Esophagus (tissue), 2 donors: ENCODE data around the gene SRGN. TPM values are rescaled to one million over a fixed set of nuclear protein-coding genes. Genes with fewer than 3 reads are reported as not detected.
"Not testable (repeated sequence)": the region's sequence is repeated elsewhere in the genome, so short reads cannot be mapped to it uniquely, and the experiment has no call there.

Experiments used
- H3K27ac ChIP-seq, 2 donors: one replicate each; pipeline ENCODE4 v1.5.1; 2013; ENCODE audit warnings: low read depth in 2 of 2, mild to moderate bottlenecking in 2 of 2, inconsistent platforms in 1 of 2, low read length in 1 of 2, moderate library complexity in 1 of 2
- H3K27me3 ChIP-seq, 2 donors: one replicate each; pipeline ENCODE4 v1.6.1; 2013; ENCODE audit warnings: low read length in 2 of 2, control low read depth in 1 of 2, mild to moderate bottlenecking in 1 of 2; ENCODE audit not compliant: insufficient read depth in 2 of 2, control insufficient read depth in 1 of 2
- H3K36me3 ChIP-seq, 2 donors: one replicate each; pipeline ENCODE4 v1.6.1; 2013; ENCODE audit warnings: low read length in 1 of 2; ENCODE audit not compliant: control insufficient read depth in 2 of 2, insufficient read depth in 2 of 2
- H3K4me1 ChIP-seq, 2 donors: one replicate each; pipeline ENCODE4 v1.6.1; 2013; ENCODE audit warnings: low read length in 1 of 2; ENCODE audit not compliant: control insufficient read depth in 2 of 2, insufficient read depth in 2 of 2
- H3K4me3 ChIP-seq, 2 donors: one replicate each; pipeline ENCODE4 v1.5.1; 2013; ENCODE audit warnings: low read length in 2 of 2, mild to moderate bottlenecking in 2 of 2, low read depth in 1 of 2, moderate library complexity in 1 of 2
- H3K9me3 ChIP-seq, 2 donors: one replicate each; pipeline ENCODE4 v1.6.1; 2013; ENCODE audit warnings: mild to moderate bottlenecking in 2 of 2, low read depth in 1 of 2, low read length in 1 of 2, moderate library complexity in 1 of 2; ENCODE audit not compliant: control insufficient read depth in 2 of 2, insufficient read depth in 1 of 2
- WGBS, 2 donors: extraction: QIAGEN DNeasy Blood & Tissue Kit; methylation state at CpG; one replicate each; pipeline ENCODE4 v1.1.7; 2013; 5-methylcytosine and 5-hydroxymethylcytosine counted together
- polyA plus RNA-seq, 2 donors: library from polyadenylated mRNA; stranded (reverse); fragments of 200-250 nt; gene quantifications; one replicate each; pipeline ENCODE4 v1.2.3, GENCODE V29; 2013
- donor health status: healthy with polysubstance abuse.
- donor health status: Bipolar disorder and iron deficiency.

Gene SRGN, protein sequence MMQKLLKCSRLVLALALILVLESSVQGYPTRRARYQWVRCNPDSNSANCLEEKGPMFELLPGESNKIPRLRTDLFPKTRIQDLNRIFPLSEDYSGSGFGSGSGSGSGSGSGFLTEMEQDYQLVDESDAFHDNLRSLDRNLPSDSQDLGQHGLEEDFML
- 10 to 100 TPM in 1 of 2 donors, 1 to 10 TPM in 1; 7.3 to 14.9 TPM for polyA plus RNA-seq

DNA sequence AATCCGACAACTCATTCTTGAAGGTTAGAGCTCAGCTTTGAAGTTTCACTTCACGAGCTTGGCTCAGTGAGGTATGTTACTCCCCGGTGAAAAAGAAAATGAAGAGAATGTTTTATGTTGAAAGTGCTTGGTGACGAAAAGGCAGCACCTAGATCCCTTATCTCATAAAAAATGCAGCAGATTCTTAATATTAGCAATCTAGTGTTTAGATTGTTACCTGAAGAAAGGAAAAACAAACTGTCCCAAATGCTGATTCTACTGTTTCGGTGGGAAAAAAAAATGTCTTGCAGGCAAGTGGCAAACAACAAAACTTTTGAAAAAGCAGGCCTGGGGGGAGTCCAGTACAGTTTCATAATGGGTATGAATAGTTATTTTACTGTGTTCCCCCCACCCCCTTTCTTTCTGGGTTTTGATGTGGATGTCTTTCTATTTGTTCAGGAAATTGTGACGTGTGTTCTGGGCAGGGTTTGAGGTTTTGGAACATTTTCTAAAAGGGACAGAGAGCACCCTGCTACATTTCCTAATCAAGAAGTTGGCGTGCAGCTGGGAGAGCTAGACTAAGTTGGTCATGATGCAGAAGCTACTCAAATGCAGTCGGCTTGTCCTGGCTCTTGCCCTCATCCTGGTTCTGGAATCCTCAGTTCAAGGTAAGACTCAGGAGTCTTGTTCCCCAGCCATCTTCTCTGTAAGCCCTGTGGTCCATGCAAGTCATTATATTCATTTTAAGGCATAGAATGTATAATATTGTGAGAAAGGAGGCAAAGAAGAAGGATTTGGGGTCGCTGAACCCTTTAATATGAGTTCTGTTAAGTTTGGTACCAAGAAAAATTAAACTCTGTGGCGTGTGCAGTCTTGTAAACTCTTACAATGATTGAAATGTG lies at the start of gene SRGN:
Gene SRGN (plus strand): TSS at position 514 of the 881 bp plus-strand sequence. CDS start 55 bp downstream, at position 569.
- Histone ChIP-seq H3K4me1 (no peaks in the 10 kb centered on the region), H3K27ac (peak within 1 kb of the TSS; percentile 78 to 87), H3K27me3 (no peaks in the 10 kb centered on the region), H3K9me3 (no peaks in the 10 kb centered on the region), H3K4me3 (peak within 1 kb of the TSS; percentile 37 to 51), H3K36me3 (no peaks in the 10 kb centered on the region)
- WGBS, 2 donors, result 46 to 49% methylated on average over 10 of the region's 10 CpGs

DNA sequence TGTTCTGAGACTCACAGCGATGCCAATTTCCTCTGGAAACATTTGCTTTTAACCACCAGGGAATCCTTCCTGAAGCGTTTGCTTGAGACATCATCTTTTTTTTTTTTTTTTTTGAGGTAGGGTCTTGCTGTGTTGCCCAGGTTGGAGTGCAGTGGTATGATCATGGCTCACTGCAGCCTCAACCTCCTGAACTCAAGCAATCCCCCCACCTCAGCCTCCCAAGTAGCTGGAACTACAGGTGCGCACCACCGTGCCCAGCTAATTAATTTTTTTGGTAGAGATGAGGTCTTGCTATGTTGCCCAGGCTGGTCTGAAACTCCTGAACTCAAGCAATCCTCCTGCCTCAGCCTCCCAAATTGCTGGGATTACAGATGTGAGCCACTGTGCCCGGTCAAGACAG lies 47.0 kb upstream of the SRGN start:
- 73 to 74% methylated on average over 5 of the region's 5 CpGs for WGBS, 2 donors

DNA sequence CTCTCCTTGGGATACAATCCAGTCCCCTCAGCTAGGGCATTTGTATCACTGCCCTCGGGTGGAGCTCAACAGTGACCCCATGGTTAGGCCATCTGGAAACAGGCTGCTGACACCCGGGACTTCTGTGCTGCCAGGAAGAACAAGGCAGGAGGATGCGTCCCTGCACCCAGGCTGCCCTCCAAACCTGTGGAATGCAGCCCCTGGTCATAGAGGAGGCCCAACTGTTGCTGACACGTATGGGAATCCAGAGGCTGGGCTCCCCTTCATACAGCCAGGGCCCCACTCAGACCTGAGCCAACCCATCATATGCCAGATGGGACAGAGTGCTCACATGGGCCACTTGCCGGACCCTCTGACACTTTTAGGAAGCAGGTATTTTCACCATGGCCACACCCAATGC lies 45.5 kb upstream of the SRGN start:
- Histone ChIP-seq H3K4me3 (no peak overlapping the region), H3K27me3 (no peaks in the 10 kb centered on the region), H3K27ac (no peak overlapping the region), H3K36me3 (no peaks in the 10 kb centered on the region), H3K4me1 (peaks cover 0 to 6% of the 10 kb centered on the region in 2 donors), H3K9me3 (no peaks in the 10 kb centered on the region)
- WGBS, 2 donors, result 79 to 81% methylated on average over 5 of the region's 5 CpGs

More for the DNA sequence above, 47.0 kb upstream of the SRGN start:
- H3K9me3 ChIP-seq, H3K4me3 ChIP-seq, H3K4me1 ChIP-seq, H3K36me3 ChIP-seq, H3K27ac ChIP-seq, H3K27me3 ChIP-seq: not testable (repeated sequence)

DNA sequence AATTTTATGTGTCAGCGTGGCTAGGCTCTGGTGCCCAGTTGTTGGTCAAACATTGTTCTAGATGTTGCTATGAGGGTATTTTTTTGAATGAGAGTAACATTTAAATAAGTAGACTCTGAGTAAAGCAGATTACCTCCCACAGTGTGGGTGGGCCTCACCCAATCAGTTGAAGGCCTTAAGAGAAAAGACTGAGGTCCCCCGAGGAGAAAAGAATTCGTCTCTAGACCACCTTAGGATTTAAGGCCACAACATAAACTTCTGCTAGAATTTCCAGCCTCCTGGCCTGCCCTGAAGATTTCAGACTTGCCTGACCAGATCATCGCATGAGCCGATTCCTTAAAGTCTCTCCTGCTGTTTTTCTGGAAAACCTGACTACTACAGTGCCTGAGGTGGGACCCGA lies 45.1 kb upstream of the SRGN start:
- H3K27ac ChIP-seq, result no peak overlapping the region
- no peaks in the 10 kb centered on the region for H3K36me3 ChIP-seq
- WGBS, 2 donors, result 94 to 95% methylated on average over 6 of the region's 6 CpGs
- H3K4me1 ChIP-seq, result peaks cover 0 to 6% of the 10 kb centered on the region in 2 donors
- no peak overlapping the region for H3K4me3 ChIP-seq
- H3K27me3 ChIP-seq, result no peaks in the 10 kb centered on the region
- H3K9me3 ChIP-seq, result no peaks in the 10 kb centered on the region

DNA sequence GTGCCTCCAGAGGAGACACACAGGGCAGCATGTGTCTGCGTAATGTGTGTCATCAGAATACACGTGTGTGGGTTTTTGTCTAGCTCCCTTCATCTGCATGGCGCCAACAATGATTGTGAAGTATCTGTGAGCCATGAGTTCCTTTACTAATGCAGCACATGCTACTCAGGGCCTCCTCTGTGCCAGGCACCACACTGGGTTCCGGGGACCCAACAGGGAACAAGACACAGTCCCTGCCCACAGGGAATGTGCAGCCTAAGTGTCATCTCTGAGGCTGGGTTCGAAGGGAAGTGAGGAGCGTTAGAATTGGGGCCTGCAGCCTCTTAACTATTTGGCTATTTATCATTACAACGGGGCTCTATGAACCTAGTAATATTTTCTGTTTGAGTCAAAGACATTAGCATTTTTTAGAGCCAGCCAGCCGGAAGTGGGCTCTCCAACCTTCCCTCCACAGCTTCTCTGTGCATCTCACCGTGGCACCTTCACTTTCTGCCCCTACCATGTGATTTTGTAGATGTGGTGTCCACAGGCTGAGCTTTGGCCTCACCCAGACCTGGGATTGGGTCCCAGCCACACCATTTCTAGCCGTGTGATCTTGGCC lies 43.9 kb upstream of the SRGN start:
- Histone ChIP-seq H3K9me3 (no peaks in the 10 kb centered on the region), H3K36me3 (no peaks in the 10 kb centered on the region), H3K27me3 (no peaks in the 10 kb centered on the region), H3K27ac (peak overlapping the region in 1 of 2 donors; percentile 61), H3K4me3 (no peak overlapping the region), H3K4me1 (peaks cover 0 to 6% of the 10 kb centered on the region in 2 donors)
- WGBS, 2 donors, result 74 to 76% methylated on average over 10 of the region's 10 CpGs

DNA sequence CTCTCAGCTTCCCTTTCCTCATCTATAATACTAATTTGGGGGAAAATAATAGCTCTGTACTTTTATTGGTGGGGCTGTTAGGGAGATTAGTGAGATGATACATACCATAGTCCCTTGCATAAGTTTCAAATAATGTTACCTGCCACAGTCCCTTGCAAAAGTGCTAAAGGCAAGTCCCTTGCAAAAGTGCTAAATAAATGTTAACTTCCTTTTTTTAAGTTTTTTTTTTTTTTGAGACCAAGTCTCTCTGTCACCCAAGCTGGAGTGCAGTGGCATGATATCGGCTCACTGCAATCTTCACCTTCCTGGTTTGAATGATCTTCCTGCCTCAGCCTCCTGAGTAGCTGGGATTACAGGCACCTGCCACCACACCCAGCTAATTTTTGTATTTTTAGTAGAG lies 43.4 kb upstream of the SRGN start:
- Histone ChIP-seq H3K36me3 (no peaks in the 10 kb centered on the region), H3K27ac (peak overlapping the region in 1 of 2 donors; percentile 61), H3K4me3 (no peak overlapping the region), H3K9me3 (no peaks in the 10 kb centered on the region), H3K4me1 (peaks cover 0 to 6% of the 10 kb centered on the region in 2 donors), H3K27me3 (no peaks in the 10 kb centered on the region)
- WGBS, 2 donors, result 74 to 85% methylated on average over 1 of the region's 1 CpG

DNA sequence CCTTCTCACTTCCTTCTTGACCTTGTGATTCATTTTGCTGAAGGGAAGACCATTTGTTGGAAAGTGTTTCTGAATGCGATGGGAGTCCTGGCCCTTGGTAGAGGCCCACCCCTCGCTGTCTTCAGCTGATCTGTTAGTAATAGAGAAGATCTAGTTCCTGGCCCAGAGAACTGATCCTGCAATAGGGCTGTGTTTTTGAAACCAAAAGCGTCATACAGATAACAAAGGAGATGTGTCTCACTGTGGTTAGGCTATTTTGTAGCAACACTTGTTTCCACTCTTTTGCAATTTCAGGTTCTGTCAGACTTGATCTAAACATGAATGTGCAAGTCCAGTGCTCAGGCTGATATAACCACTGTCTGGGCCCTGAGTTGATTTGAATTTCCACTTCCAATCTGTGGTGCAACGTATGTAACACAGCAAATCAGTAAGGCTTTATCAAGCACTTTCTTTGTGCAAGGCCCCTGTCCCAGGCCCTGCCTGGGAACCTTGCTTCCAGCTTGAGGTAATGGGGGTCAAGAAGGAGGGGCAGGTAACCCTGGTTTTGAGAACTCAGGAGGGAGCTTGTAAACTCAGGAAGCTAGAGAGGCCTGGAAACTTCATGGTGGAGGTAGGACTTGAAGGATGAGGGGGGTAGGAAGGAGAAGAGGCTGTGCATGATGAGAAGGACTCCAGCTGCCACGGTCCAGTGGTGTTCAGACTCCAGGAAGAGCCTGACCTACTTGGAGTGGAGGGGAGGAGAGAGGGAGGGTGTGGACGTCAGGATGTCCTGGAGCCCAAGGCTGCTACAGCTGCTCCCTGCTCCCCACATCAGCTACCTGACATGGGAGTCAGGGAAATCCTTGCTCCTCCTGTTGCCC lies 42.2 kb upstream of the SRGN start:
- H3K9me3 ChIP-seq, result no peaks in the 10 kb centered on the region
- H3K4me1 ChIP-seq, result peaks cover 0 to 6% of the 10 kb centered on the region in 2 donors
- no peak overlapping the region for H3K4me3 ChIP-seq
- 47 to 57% methylated on average over 6 of the region's 6 CpGs for WGBS, 2 donors
- no peaks in the 10 kb centered on the region for H3K27me3 ChIP-seq
- peak overlapping the region; percentile 69 to 90 for H3K27ac ChIP-seq
- no peaks in the 10 kb centered on the region for H3K36me3 ChIP-seq

DNA sequence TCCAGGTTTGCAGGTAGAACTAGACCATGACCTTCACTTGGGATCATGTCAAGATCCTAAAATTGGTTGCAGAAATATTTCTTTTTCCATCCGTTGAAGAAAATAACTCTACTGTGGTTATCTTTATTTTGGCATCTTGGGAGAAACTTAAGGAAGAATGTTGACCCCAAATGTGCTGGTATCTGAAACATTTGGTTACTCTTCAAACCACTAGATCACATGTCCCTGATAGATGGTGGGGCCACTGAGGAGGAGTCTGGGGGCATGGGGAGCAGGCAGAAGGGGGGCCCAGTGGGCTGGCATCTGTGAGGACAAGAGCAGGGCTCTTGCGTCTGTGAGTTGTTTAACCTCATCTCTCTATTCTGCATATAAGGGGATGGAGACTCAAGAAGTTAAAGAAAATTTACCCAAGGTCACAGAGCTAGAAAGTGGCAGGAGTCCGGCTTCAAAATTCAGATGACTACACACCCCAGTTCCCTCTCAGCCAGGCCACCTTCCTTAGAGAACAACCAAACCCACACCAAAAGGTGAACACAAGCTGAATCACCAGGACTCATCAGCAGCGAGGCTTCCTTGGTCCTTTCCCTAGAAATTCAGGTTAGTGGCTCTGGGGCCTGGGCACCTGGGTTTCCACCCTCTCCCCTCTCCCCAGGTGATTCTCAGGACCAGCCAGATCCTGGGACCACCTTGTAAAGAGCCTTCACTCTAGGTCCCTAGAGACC lies 40.6 kb upstream of the SRGN start:
- Histone ChIP-seq H3K36me3 (no peaks in the 10 kb centered on the region), H3K9me3 (no peaks in the 10 kb centered on the region), H3K27ac (no peak overlapping the region), H3K27me3 (no peaks in the 10 kb centered on the region), H3K4me1 (peaks cover 0 to 8% of the 10 kb centered on the region in 2 donors), H3K4me3 (no peak overlapping the region)
- WGBS, 2 donors, result 82 to 84% methylated on average over 4 of the region's 4 CpGs
